Measurements from ENCODE around the gene CD300LF.

The CD300LF gene

DNA sequence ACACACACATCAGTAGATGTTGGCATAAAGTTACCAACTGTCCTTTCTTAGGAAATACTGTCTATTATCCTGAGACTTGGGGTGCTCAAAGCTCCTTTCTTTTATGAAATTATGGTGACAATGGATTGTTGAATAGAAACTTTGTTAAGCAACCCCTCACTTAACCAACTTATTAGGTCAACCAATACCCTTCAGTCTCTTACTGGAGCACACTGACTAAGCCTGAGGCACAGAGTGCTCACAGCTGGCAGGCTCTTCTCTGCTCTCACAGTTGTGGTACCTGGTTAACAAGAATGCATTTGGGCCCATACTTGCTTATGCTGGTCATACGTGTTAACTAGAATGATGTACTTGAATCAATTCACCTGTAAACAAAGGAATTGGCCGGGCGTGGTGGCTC is 24.8 kb downstream of the CD300LF start:
- no peak for DNase-seq (ENCODE audit: low read depth in 2 of 2)

DNA sequence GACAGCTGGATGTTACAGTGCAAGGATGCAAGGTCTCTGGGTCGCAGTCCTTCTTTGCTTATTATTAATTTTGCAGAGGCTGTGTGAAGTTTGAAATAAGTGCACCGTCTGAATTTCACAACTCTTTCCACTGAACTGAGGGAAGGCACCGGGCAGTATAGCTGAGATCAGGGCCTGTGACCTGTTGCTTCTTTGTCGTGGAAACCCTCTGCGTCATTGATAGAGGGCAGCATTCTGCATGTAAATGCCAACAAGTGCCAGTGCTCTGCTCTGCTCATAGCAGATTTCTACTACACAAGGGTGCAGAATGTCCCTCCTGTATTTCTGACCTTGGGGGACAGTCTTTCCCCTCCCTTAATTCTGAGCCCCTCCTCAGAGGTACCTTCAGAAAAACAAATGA is 26.0 kb downstream of the CD300LF start:
- no peak for DNase-seq (ENCODE audit: low read depth in 2 of 2)

- DNase-seq (ENCODE audit: low read depth in 2 of 2), result no peak
Observed at GRCh38 chr17:74682471-74683190, 30.1 kb downstream of the CD300LF start.

- DNase-seq (ENCODE audit: low read depth in 2 of 2), result no peak
Observed at GRCh38 chr17:74682028-74682427, 30.7 kb downstream of the CD300LF start.

DNA sequence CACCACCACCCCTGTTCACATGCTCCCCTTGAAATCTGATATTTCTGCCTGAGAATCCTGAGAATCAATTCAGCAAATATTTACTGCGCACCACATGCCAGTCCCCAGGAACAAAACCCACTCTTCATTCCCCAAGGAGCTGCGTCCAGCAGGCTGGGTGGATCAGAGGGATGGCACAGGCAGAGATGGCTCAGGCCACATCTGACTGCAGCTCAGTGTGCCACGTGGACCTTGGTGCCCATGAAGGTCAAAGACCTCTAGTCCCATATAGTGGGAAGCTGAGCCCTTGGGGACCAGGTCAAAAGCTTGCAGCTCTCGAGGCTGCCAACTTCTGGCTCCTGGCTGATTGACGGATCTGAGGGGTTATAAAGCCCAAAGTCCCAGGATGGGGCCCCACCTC is 31.8 kb downstream of the CD300LF start:
- DNase-seq (ENCODE audit: low read depth in 2 of 2), result no peak

- no peak for DNase-seq (ENCODE audit: low read depth in 2 of 2)
Observed at GRCh38 chr17:74680213-74680612, 32.5 kb downstream of the CD300LF start.

GRCh38 chr17:74679374-74679773 is 33.3 kb downstream of the CD300LF start:
- DNase-seq (ENCODE audit: low read depth in 2 of 2), result no peak

DNA sequence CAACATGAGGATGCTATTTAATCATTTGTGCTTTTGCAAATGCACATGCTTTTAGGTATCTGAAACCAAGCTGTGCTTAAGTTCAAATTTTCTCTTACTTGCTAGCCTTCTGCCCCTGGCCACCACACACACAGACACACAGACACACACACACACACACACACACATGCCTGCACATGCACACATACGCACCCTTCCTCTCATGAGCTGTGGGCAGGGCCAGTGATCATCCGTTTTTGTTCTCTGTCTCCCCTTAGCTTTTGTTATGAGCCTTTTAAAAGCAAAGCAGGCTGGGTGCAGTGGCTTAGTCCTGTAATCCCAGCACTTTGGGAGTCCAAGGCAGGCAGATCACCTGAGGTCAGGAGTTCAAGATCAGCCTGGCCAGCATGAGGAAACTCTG is 34.2 kb downstream of the CD300LF start:
- DNase-seq (ENCODE audit: low read depth in 2 of 2), result no peak

DNA sequence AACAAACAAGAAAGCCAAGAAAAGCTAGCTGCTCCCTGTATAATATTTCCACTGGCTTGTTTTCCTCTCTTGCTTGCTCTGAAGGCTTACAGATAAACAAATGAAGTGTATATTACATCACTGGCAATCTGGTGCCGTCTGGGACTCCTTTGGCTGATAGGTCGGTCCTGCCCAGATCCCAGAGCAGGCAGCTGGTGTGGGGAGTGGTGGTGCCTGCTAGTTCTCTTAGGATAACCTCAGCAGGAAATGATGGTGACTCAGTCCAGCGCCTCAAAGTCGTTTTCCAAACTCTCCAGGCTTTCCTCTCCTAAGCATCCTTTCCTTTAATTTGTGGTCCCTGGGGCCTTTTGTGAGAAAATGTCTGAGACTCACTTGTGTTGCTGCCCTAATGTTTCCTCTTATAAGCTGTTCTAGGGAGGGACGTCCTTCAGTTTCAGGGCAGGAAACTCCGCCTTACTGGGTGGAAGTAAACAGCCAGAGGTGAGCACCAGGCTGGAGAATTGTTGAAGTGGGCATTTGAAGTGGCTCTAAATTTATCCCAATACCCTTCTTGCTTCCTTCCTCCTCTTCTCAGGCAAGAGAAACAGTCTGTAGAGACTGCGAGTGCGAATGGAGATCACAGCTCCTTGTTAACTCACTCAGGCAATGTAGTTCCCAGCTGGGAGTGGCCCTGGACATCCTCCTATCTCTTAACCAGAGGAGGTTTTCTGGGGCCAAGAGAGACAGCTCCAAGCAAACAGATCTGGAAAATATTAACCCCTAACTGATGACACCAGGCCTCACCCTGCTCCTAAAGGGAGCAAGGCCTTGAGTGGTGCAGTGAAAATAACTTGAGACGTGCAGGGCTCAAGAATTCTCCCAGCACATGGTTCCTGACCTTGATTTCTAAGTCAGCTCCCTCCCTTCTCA is 34.9 kb downstream of the CD300LF start:
- DNase-seq (ENCODE audit: low read depth in 2 of 2), result no peak

- DNase-seq (ENCODE audit: low read depth in 2 of 2), result peak; percentile 55 to 64
Observed at GRCh38 chr17:74671031-74671771, 41.5 kb downstream of the CD300LF start.

DNA sequence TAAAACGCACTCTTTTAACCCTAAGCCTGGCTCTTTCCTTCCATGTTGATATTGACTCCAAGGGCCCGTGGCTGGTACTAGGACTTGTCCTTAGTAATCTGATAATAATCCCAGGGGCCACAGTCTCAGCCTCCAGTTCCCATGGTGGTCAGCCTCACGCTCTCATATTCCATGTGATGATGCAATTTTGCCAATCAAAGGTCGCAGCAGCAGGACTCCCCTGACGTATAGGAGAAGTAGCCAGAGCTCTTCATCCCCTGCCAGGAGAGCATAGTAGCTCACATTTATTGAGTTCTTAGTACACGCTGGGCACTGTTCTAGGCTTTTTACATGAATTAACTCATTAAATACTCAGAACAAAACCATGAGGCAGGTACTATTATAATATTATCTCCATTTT is 42.4 kb downstream of the CD300LF start:
- DNase-seq (ENCODE audit: low read depth in 2 of 2), result no peak

DNA sequence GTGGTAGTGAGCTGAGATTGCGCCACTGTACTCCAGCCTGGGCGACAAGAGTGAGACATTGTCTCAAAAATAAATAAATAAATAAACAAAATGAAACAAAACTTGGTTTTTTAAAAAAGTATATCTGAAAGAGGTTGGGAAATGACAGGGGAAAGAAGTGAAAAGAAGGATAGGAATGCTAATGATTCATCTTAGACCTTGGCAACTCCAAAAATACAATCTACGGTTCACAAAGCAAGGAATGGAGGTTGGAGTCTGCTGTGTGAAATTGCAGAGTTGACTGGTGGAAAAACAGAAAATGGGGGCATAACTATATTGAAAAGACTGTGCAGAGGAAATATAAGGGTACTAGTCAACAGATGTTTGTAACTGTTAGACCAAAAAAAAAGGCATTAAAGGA is 49.2 kb downstream of the CD300LF start:
- no peak for DNase-seq (ENCODE audit: low read depth in 2 of 2)

- no peak for DNase-seq (ENCODE audit: low read depth in 2 of 2)
Observed at GRCh38 chr17:74659889-74660288, 52.8 kb downstream of the CD300LF start.

GRCh38 chr17:74658620-74659019 is 54.1 kb downstream of the CD300LF start:
- no peak for DNase-seq (ENCODE audit: low read depth in 2 of 2)

DNA sequence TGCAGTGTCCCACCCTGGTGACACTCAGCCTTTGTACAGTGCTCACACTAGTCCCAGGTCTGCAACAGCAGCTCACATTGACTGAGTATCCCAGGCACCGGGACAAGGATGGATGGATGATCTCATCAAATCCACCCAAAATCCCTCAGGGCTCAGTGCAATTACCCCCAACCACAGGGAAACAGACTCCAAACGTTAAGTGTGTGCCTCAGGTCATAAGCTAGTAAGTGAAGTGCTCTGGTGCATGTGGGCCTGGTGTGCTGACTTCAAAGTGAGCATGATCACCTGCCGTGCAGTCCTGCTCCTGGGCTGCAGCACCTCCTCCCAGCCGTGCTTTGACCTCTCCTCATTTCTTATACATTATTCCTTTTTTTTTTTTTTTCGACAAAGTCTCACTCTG is 58.0 kb downstream of the CD300LF start:
- DNase-seq (ENCODE audit: low read depth in 2 of 2), result no peak

DNA sequence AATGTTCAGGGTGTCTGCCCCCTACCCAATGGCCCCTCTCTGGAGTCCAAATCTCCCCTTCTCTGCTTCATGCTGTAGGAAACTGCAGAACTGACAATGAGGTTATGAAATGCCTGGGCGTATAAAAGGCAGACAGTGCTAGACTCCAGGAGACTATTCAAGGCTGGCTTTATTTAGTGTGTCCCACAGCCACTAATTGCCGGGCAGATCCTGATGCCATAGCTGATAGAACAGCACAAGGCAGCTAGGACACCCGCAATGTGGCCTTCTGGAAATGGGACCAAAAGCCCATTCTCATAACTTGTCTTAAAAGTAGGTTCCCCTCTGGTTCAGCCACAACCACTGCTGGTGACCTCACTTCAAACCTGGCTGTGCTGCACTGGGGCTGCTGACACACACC is 60.7 kb downstream of the CD300LF start:
- no peak for DNase-seq (ENCODE audit: low read depth in 2 of 2)

- no peak for DNase-seq (ENCODE audit: low read depth in 2 of 2)
Observed at GRCh38 chr17:74649909-74650308, 62.8 kb downstream of the CD300LF start.

DNA sequence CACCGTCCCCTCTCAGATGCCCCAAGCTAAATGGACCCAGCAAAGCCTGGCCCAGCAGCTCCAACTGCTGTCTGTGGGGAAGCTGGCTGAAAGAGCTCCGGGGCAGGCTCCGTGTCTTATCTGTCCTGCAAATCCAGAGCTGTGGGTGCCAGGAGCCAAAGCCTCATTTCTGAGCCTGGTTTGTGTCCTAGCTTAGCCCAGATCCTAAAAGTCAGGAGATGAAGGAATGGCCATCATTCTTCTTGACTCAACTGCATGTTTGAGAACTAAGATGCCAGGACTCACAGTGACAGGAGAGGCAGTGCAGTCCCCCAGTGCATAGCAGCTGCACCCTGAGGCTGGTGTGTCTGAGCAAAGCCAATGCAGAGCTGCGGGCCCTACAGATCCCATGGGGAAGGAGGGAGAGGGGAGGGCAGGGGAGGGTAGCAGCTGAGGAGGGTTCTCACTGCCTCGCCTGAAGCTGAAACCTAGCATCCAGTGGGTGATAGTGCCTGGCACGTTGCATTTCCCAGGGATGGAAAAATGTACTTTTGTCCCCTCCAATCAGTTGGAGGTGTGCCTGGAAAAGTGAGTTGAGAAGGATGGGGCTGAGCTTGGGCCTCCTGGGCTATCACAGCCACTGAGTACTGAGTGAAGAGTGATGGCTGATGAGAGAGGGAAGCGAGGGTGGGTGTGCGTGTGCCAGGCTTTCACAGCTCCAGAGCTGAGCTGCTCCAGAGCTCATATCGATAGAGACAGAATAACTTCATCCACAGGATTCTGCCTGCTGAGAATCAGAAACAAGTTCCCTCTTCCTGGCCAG is 64.7 kb downstream of the CD300LF start:
- DNase-seq (ENCODE audit: low read depth in 2 of 2), result no peak

DNA sequence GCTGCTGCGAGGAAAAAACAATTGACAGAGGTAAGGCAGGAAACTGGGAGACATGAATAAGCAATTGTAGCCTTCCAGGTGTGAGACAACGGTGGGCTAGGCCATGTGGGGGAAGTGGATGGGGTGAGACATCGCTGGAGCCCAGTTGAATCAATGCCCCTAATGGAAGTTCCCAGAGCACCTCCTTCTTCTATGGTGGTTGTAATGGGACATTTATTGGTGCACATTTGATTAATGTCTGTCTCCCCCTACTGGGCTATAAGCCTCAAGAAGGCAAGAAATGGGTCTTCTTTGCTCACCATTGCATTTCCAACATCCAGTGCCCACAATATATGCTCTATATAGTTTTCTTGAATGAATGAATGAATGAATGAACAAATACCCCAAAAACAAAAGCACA is 66.5 kb downstream of the CD300LF start:
- DNase-seq (ENCODE audit: low read depth in 2 of 2), result no peak

- no peak for DNase-seq (ENCODE audit: low read depth in 2 of 2)
Observed at GRCh38 chr17:74645010-74645409, 67.7 kb downstream of the CD300LF start.

GRCh38 chr17:74644419-74644818 is 68.3 kb downstream of the CD300LF start:
- DNase-seq (ENCODE audit: low read depth in 2 of 2), result no peak
